H1 (cell line): ENCODE data around the gene L3MBTL1. TPM values are rescaled to one million over a fixed set of nuclear protein-coding genes. Genes with fewer than 3 reads are reported as not detected.

ENCODE experiments used
- EP300 ChIP-seq, 2 experiments: IDR thresholded peaks; 1 replicate in 1 of 2; 2 replicates in 1 of 2; pipeline ENCODE4 v1.6.1; 2011 to 2012; ENCODE audit warnings: low read depth in 2 of 2, low read length in 2 of 2, mild to moderate bottlenecking in 2 of 2, borderline replicate concordance in 1 of 2, inconsistent platforms in 1 of 2, moderate library complexity in 1 of 2
- GABPA ChIP-seq: IDR thresholded peaks from 2 replicates; pipeline ENCODE4 v1.6.1; 2011; ENCODE audit warnings: mild to moderate bottlenecking, low read length, moderate library complexity, borderline replicate concordance; ENCODE audit not compliant: insufficient read depth
- GTF2F1 ChIP-seq: IDR thresholded peaks from 2 replicates; pipeline ENCODE4 v1.6.1; 2012; ENCODE audit warnings: low read depth, low read length, improper control_type of control experiment, borderline replicate concordance
- KDM5A ChIP-seq: fragments of 200-600 bp; IDR thresholded peaks from 2 replicates; pipeline ENCODE4 v1.7.1; 2012; ENCODE audit warnings: mild to moderate bottlenecking, low read length, inconsistent platforms, mixed read lengths
- NANOG ChIP-seq: IDR thresholded peaks from 2 replicates; pipeline ENCODE4 v1.6.1; 2011; ENCODE audit warnings: low read length, low read depth, mild to moderate bottlenecking, inconsistent platforms; ENCODE audit not compliant: insufficient read depth, poor library complexity, severe bottlenecking
- RBBP5 ChIP-seq: IDR thresholded peaks from 2 replicates; pipeline ENCODE4 v1.7.1; 2012; ENCODE audit warnings: low read depth, mild to moderate bottlenecking, inconsistent platforms, low read length, moderate library complexity, borderline replicate concordance
- SP2 ChIP-seq: IDR thresholded peaks from 2 replicates; pipeline ENCODE4 v1.6.1; 2012; ENCODE audit warnings: mild to moderate bottlenecking, low read length, inconsistent platforms
- TCF12 ChIP-seq: IDR thresholded peaks from 2 replicates; pipeline ENCODE4 v1.6.1; 2011; ENCODE audit warnings: low read depth, mild to moderate bottlenecking, low read length
- polyA plus RNA-seq, 7 experiments: library from polyadenylated mRNA; depleted of rRNA in 3 of 7; stranded (reverse) in 5 of 7; unstranded in 2 of 7; fragments of >200 nt in 5 of 7; fragments of 200-250 nt in 2 of 7; gene quantifications; 1 replicate in 5 of 7; 2 replicates in 1 of 7; 4 replicates in 1 of 7; pipeline versions ENCODE4 v1.2.1 to v1.2.3, GENCODE V29; 2011 to 2013; ENCODE audit warnings: missing spikeins in 2 of 7, mixed read lengths in 2 of 7
- total RNA-seq: library from RNA; stranded (reverse); fragmentation: NEBNext Ultra II Directional; extraction: Animal tissue kit (Norgen Biotek cat#: 25700); gene quantifications from 2 replicates; pipeline ENCODE4 v1.2.1, GENCODE V29; 2021

Gene L3MBTL1
- total and polyA plus RNA-seq, 2 of the 8 experiments (the other 6 are each of a cell fraction or from before 2014, with no cell fraction given) = 11.9 to 17.0 TPM

GRCh38 chr20:43565758-43566104 lies 58.2 kb downstream of the L3MBTL1 start (continued):
- TF ChIP-seq GTF2F1 = no peak
- no peak for TF ChIP-seq TCF12
- TF ChIP-seq EP300 (IDR thresholded peaks at IDR 0.05; ENCODE audit: borderline replicate concordance in 1 of 2, low read depth in 2 of 2, low read length in 2 of 2) = no peak
- no peak for TF ChIP-seq NANOG
- TF ChIP-seq GABPA = no peak
- TF ChIP-seq KDM5A = no peak
- TF ChIP-seq SP2 = no peak
- TF ChIP-seq RBBP5 = no peak
- TF ChIP-seq, all 59 proteins: peak for 0
